Type B pancreatic cell (in vitro differentiated cells): ENCODE results near the gene SOS2. TPM values are rescaled to one million over a fixed set of nuclear protein-coding genes. Genes with fewer than 3 reads are reported as not detected.

Source experiments
- DNase-seq: peaks from one replicate; pipeline ENCODE4 v3.0.0; 2021; ENCODE audit warnings: mixed read lengths; ENCODE audit not compliant: unreplicated experiment; ENCODE audit errors: extremely low spot score
- H3K27ac Mint-ChIP-seq: 2 replicates; pipeline ENCODE4 v1.8.0; 2021; ENCODE audit warnings: mild to moderate bottlenecking, mixed read lengths
- H3K27me3 Mint-ChIP-seq: 2 replicates; pipeline ENCODE4 v1.8.0; 2021; ENCODE audit warnings: mixed read lengths
- H3K36me3 Mint-ChIP-seq: 2 replicates; pipeline ENCODE4 v1.8.0; 2021; ENCODE audit warnings: mixed read lengths
- H3K4me1 Mint-ChIP-seq: one replicate; pipeline ENCODE4 v1.8.0; 2021; ENCODE audit warnings: mixed read lengths; ENCODE audit not compliant: unreplicated experiment
- H3K4me3 Mint-ChIP-seq: 2 replicates; pipeline ENCODE4 v1.8.0; 2021; ENCODE audit warnings: mild to moderate bottlenecking, mixed read lengths
- H3K9me3 Mint-ChIP-seq: 2 replicates; pipeline ENCODE4 v1.8.0; 2021; ENCODE audit warnings: mixed read lengths
- total RNA-seq: library from RNA; stranded (reverse); gene quantifications from 2 replicates; pipeline ENCODE4 v1.2.1, GENCODE V29; 2021; ENCODE audit warnings: low replicate concordance
- TF ChIP-seq, protein P1 (sequence below): fragments of 200-600 bp; sonication (generic); conservative IDR thresholded peaks from 2 replicates; pipeline ENCODE4 v1.5.0; 2021; ENCODE audit warnings: antibody characterized with exemption, mild to moderate bottlenecking

SOS2 gene
- total RNA-seq, 1 donor from 2014 or later = 34.6 TPM

- H3K27ac Mint-ChIP-seq = peak overlapping the region; percentile 55
- no peak overlapping the region for H3K4me3 Mint-ChIP-seq
- no peak for DNase-seq
- no peaks in the 10 kb centered on the region for H3K9me3 Mint-ChIP-seq
- peaks cover 9% of the 10 kb centered on the region for H3K36me3 Mint-ChIP-seq
- TF ChIP-seq, protein P1, sequence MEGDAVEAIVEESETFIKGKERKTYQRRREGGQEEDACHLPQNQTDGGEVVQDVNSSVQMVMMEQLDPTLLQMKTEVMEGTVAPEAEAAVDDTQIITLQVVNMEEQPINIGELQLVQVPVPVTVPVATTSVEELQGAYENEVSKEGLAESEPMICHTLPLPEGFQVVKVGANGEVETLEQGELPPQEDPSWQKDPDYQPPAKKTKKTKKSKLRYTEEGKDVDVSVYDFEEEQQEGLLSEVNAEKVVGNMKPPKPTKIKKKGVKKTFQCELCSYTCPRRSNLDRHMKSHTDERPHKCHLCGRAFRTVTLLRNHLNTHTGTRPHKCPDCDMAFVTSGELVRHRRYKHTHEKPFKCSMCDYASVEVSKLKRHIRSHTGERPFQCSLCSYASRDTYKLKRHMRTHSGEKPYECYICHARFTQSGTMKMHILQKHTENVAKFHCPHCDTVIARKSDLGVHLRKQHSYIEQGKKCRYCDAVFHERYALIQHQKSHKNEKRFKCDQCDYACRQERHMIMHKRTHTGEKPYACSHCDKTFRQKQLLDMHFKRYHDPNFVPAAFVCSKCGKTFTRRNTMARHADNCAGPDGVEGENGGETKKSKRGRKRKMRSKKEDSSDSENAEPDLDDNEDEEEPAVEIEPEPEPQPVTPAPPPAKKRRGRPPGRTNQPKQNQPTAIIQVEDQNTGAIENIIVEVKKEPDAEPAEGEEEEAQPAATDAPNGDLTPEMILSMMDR = no peak
- H3K27me3 Mint-ChIP-seq = no peaks in the 10 kb centered on the region
- peaks cover 17% of the 10 kb centered on the region for H3K4me1 Mint-ChIP-seq
Observed at GRCh38 chr14:50095895-50096294, 135.5 kb downstream of the SOS2 start.

DNA sequence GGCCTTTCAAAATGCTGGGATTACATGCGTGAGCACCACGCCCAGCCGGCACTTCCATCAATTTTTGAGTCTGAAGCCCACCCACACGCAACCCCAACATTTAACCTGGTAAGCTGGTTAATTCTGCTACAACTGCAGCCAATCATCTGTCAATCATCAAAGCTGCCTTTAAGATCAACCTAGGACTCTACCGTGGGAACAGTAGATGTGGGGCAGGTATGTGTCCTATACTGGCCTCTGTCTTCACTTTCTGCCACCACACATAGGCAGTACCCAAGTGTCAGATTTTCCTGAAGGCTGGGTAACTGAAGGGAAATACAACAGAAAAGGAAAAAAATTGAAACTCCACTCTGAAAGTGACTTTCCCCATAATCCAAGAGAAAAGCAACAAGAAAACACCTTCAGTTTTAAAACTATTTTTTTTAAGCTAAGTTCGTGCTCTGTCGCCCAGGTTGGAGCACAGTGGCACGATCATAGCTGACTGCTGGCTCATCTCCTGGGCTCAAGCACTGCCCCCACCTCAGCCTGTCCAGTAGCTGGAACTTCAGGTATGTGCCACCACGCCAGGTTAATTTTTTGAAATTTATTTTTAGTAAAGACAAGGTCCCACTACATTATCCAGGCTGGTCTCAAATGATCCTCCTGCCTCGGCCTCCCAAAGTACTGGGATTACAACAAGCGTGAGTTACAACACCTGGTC, 137.2 kb downstream of the SOS2 start:
- no peak overlapping the region for H3K4me3 Mint-ChIP-seq
- H3K4me1 Mint-ChIP-seq = peaks cover 16% of the 10 kb centered on the region
- no peak overlapping the region for H3K27ac Mint-ChIP-seq
- no peaks in the 10 kb centered on the region for H3K27me3 Mint-ChIP-seq
- peaks cover 9% of the 10 kb centered on the region for H3K36me3 Mint-ChIP-seq
- TF ChIP-seq, protein P1 = no peak
- no peak for DNase-seq
- no peaks in the 10 kb centered on the region for H3K9me3 Mint-ChIP-seq

DNA sequence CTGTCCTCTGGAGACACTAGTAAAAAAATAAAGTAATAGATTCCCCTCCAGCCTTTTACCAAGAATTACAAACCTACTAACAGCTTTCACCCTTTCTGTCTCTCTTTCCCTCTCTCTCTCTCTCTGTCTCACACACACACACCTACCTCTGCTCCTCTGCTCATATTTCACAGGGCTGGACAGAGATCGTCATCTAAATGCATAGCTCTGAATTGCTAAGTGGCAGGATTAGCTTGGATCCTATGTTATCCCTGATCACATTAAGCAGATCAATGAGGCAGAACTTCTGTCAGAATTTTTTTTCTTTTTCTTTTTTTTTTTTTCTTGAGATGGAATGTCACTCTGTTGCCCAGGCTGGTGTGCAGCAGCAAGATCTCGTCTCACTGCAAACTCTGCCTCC, 137.9 kb downstream of the SOS2 start:
- peaks cover 16% of the 10 kb centered on the region for H3K4me1 Mint-ChIP-seq
- TF ChIP-seq, protein P1 = no peak
- H3K4me3 Mint-ChIP-seq = no peak overlapping the region
- no peak for DNase-seq
- H3K27me3 Mint-ChIP-seq = no peaks in the 10 kb centered on the region
- peaks cover 9% of the 10 kb centered on the region for H3K36me3 Mint-ChIP-seq
- H3K9me3 Mint-ChIP-seq = no peaks in the 10 kb centered on the region
- peak overlapping the region; percentile 60 for H3K27ac Mint-ChIP-seq

- Mint-ChIP-seq H3K4me3 (no peak overlapping the region), H3K9me3 (no peaks in the 10 kb centered on the region), H3K4me1 (peaks cover 23% of the 10 kb centered on the region), H3K27me3 (no peaks in the 10 kb centered on the region), H3K27ac (no peak overlapping the region), H3K36me3 (peaks cover 9% of the 10 kb centered on the region)
- TF ChIP-seq, protein P1 = no peak
- no peak for DNase-seq
Observed at GRCh38 chr14:50092006-50092555, 139.3 kb downstream of the SOS2 start.

- no peak overlapping the region for H3K27ac Mint-ChIP-seq
- H3K4me1 Mint-ChIP-seq = peaks cover 24% of the 10 kb centered on the region
- H3K4me3 Mint-ChIP-seq = no peak overlapping the region
- H3K36me3 Mint-ChIP-seq = peaks cover 9% of the 10 kb centered on the region
- H3K27me3 Mint-ChIP-seq = no peaks in the 10 kb centered on the region
- TF ChIP-seq, protein P1 = no peak
- no peaks in the 10 kb centered on the region for H3K9me3 Mint-ChIP-seq
- DNase-seq = no peak
Observed at GRCh38 chr14:50091240-50091913, 140.0 kb downstream of the SOS2 start.
